HTERT RPE-1 (cell line): ENCODE results near the gene FXR2.
"Not testable (repeated sequence)": the region's sequence is repeated elsewhere in the genome, so short reads cannot be mapped to it uniquely, and the experiment has no call there.

ENCODE experiments used
- in situ Hi-C: fragments of 300-500 bp; cut with MboI; formaldehyde crosslinking; loops from 4 replicates; pipeline ENCODE4 v1.14.3; 2020; ENCODE audit warnings: low sequenced_read_pairs

The FXR2 gene

GRCh38 chr17:7629939-7630571, 15.4 kb upstream of the FXR2 start, which contains the start of gene SHBG:
TSS of gene SHBG (plus strand) at chr17:7630135. CDS start at chr17:7630173, 38 bp downstream.
- in situ Hi-C loops: no loop called here

GRCh38 chr17:7627250-7628121, 12.8 kb upstream of the FXR2 start, which contains the start of gene SAT2:
TSS of gene SAT2 (minus strand) at chr17:7627821. CDS start at chr17:7627635, 186 bp downstream.
- in situ Hi-C loops: no loop called here

- in situ Hi-C loops: no loop called here
These were observed 12.2 kb upstream of the FXR2 start for GRCh38 chr17:7626956-7627249.

- in situ Hi-C loops: no loop called here
These were observed 11.6 kb upstream of the FXR2 start for GRCh38 chr17:7626307-7626706.

- in situ Hi-C loops: not testable (repeated sequence)
These were observed 11.1 kb upstream of the FXR2 start for GRCh38 chr17:7625749-7626148.

GRCh38 chr17:7623661-7624060, 9.0 kb upstream of the FXR2 start:
- in situ Hi-C loops: no loop called here

GRCh38 chr17:7620835-7621234, 6.1 kb upstream of the FXR2 start:
- in situ Hi-C loops: no loop called here

GRCh38 chr17:7618608-7619007, 3.9 kb upstream of the FXR2 start:
- in situ Hi-C loops: no loop called here

GRCh38 chr17:7615265-7615747, 609 bp upstream of the FXR2 start:
- in situ Hi-C loops: no loop called here

- in situ Hi-C loops: no loop called here
These were observed 800 bp downstream of the FXR2 start for GRCh38 chr17:7613769-7614424.

GRCh38 chr17:7612294-7612640, 2.4 kb downstream of the FXR2 start:
- in situ Hi-C loops: no loop called here

- in situ Hi-C loops: no loop called here
These were observed 2.9 kb downstream of the FXR2 start for GRCh38 chr17:7611635-7612293.

- in situ Hi-C loops: no loop called here
These were observed 4.1 kb downstream of the FXR2 start for GRCh38 chr17:7610641-7611040.

GRCh38 chr17:7606280-7606679, 8.4 kb downstream of the FXR2 start:
- in situ Hi-C loops: no loop called here

- in situ Hi-C loops: not testable (repeated sequence)
These were observed 17.1 kb downstream of the FXR2 start for GRCh38 chr17:7597561-7597960.

- in situ Hi-C loops: no loop called here
These were observed 21.4 kb downstream of the FXR2 start for GRCh38 chr17:7593296-7593695.

GRCh38 chr17:7592422-7593021, 22.2 kb downstream of the FXR2 start:
- in situ Hi-C loops: no loop called here

GRCh38 chr17:7591596-7591995, 23.1 kb downstream of the FXR2 start:
- in situ Hi-C loops: no loop called here

GRCh38 chr17:7590743-7591142, 24.0 kb downstream of the FXR2 start:
- in situ Hi-C loops: no loop called here

GRCh38 chr17:7589891-7590691, 24.6 kb downstream of the FXR2 start, which contains the start of gene SOX15:
TSS of gene SOX15 (minus strand) at chr17:7590094. CDS start at chr17:7589676, 418 bp downstream.
- in situ Hi-C loops: no loop called here
